Measurements from ENCODE around the gene CASP9.
"Not testable (repeated sequence)": the region's sequence is repeated elsewhere in the genome, so short reads cannot be mapped to it uniquely, and the experiment has no call there.

GRCh38 chr1:15463926-15464322, 60.1 kb downstream of the CASP9 start:
- TF ChIP-seq, protein P1, sequence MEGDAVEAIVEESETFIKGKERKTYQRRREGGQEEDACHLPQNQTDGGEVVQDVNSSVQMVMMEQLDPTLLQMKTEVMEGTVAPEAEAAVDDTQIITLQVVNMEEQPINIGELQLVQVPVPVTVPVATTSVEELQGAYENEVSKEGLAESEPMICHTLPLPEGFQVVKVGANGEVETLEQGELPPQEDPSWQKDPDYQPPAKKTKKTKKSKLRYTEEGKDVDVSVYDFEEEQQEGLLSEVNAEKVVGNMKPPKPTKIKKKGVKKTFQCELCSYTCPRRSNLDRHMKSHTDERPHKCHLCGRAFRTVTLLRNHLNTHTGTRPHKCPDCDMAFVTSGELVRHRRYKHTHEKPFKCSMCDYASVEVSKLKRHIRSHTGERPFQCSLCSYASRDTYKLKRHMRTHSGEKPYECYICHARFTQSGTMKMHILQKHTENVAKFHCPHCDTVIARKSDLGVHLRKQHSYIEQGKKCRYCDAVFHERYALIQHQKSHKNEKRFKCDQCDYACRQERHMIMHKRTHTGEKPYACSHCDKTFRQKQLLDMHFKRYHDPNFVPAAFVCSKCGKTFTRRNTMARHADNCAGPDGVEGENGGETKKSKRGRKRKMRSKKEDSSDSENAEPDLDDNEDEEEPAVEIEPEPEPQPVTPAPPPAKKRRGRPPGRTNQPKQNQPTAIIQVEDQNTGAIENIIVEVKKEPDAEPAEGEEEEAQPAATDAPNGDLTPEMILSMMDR (IDR thresholded peaks at IDR 0.05) = not testable (repeated sequence)
- not testable (repeated sequence) for TF ChIP-seq POLR2A (IDR thresholded peaks at IDR 0.05)

Data from vagina (tissue), 2 donors.